NT2/D1 (cell line): ENCODE measurements around the gene MAST4.

Experiments used
- YY1 ChIP-seq: IDR thresholded peaks from 2 replicates; pipeline ENCODE4 v1.6.1; 2011; ENCODE audit not compliant: insufficient read length, insufficient read depth
- ZNF274 ChIP-seq: IDR thresholded peaks from 2 replicates; pipeline ENCODE4 v1.6.1; 2011; ENCODE audit warnings: mild to moderate bottlenecking, low read depth, low read length

GRCh38 chr5:66813306-66813705, 217.1 kb downstream of the MAST4 start:
- TF ChIP-seq YY1 (no peak), ZNF274 (no peak)
